Vagina (tissue), 2 donors: ENCODE results near the gene PHC2.

Source experiments
- POLR2AphosphoS5 ChIP-seq, 2 donors: sonication (generic); formaldehyde crosslinking; IDR thresholded peaks; one replicate each; pipeline ENCODE4 v1.9.0; 2017; ENCODE audit warnings: antibody characterized with exemption in 2 of 2, mild to moderate bottlenecking in 2 of 2, low read depth in 1 of 2; ENCODE audit not compliant: insufficient read depth in 1 of 2
- TF ChIP-seq, protein P1 (sequence below), 3 experiments: fragments of 450-650 bp in 2 of 3; fragments of 200-600 bp in 1 of 3; sonication (generic) in 1 of 3; IDR thresholded peaks; one replicate each; pipeline ENCODE4 v1.5.1; 2017 to 2019; ENCODE audit warnings: antibody characterized with exemption in 3 of 3, mild to moderate bottlenecking in 2 of 3, moderate library complexity in 2 of 3

DNA sequence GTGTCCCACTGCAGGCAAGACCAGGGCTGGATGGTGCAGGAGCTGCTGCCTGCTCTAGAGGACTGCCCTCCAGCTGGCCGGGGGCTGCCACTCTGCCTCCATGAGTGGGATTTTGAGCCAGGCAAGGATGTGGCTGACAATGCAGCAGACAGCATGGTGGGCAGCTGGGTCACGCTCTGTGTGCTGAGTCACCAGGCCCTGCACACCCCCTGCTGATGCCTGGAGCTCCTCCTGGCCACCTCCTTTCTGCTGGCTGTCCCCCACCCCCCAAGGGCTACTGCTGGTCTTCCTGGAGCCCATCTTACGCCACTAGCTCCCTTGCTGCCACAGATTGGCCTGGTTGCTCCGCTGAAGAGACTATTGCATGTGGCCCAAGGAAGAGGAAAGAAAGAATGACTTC lies 37.6 kb upstream of the PHC2 start:
- no peak for TF ChIP-seq POLR2AphosphoS5 (IDR thresholded peaks at IDR 0.05; ENCODE audit: insufficient read depth in 1 of 2, low read depth in 1 of 2)
- TF ChIP-seq, protein P1, sequence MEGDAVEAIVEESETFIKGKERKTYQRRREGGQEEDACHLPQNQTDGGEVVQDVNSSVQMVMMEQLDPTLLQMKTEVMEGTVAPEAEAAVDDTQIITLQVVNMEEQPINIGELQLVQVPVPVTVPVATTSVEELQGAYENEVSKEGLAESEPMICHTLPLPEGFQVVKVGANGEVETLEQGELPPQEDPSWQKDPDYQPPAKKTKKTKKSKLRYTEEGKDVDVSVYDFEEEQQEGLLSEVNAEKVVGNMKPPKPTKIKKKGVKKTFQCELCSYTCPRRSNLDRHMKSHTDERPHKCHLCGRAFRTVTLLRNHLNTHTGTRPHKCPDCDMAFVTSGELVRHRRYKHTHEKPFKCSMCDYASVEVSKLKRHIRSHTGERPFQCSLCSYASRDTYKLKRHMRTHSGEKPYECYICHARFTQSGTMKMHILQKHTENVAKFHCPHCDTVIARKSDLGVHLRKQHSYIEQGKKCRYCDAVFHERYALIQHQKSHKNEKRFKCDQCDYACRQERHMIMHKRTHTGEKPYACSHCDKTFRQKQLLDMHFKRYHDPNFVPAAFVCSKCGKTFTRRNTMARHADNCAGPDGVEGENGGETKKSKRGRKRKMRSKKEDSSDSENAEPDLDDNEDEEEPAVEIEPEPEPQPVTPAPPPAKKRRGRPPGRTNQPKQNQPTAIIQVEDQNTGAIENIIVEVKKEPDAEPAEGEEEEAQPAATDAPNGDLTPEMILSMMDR (IDR thresholded peaks at IDR 0.05) = no peak
